Kidney glomerular epithelial cell (primary cell): ENCODE data around the gene ERGIC1.
A peak's percentile ranks its signal among the peaks of the same experiment; 100 is the strongest.
"Not testable (repeated sequence)": the region's sequence is repeated elsewhere in the genome, so short reads cannot be mapped to it uniquely, and the experiment has no call there.

Experiments
- DNase-seq: peaks from one replicate; lab custom pipeline; 2025; lab: John Stamatoyannopoulos, UW

Gene ERGIC1

GRCh38 chr5:172833686-172834414, at the start of gene ERGIC1:
Gene ERGIC1, plus strand, starts transcription at chr5:172834251. Its CDS starts 163 bp downstream, at chr5:172834414.
- DNase-seq: peak; percentile 48

- no peak for DNase-seq
These were observed 48.5 kb upstream of the ERGIC1 start for GRCh38 chr5:172785429-172786088.

GRCh38 chr5:172786736-172787462, 47.2 kb upstream of the ERGIC1 start:
- no peak for DNase-seq

- not testable (repeated sequence) for DNase-seq
These were observed 46.5 kb upstream of the ERGIC1 start for GRCh38 chr5:172787538-172787937.

GRCh38 chr5:172788771-172789686, 45.0 kb upstream of the ERGIC1 start:
- no peak for DNase-seq

- peak; percentile 53 for DNase-seq
These were observed 44.2 kb upstream of the ERGIC1 start for GRCh38 chr5:172789687-172790495.

GRCh38 chr5:172790496-172790889, 43.6 kb upstream of the ERGIC1 start:
- DNase-seq: no peak

GRCh38 chr5:172791286-172791685, 42.8 kb upstream of the ERGIC1 start:
- DNase-seq: no peak

GRCh38 chr5:172791726-172792445, 42.2 kb upstream of the ERGIC1 start:
- DNase-seq: no peak

- DNase-seq: no peak
These were observed 41.1 kb upstream of the ERGIC1 start for GRCh38 chr5:172792701-172793570.

- no peak for DNase-seq
These were observed 40.2 kb upstream of the ERGIC1 start for GRCh38 chr5:172793577-172794488.

- peak; percentile 96 for DNase-seq
These were observed 38.6 kb upstream of the ERGIC1 start for GRCh38 chr5:172795318-172795977.

- no peak for DNase-seq
These were observed 37.7 kb upstream of the ERGIC1 start for GRCh38 chr5:172796306-172796705.

GRCh38 chr5:172797771-172798191, 36.3 kb upstream of the ERGIC1 start:
- DNase-seq: no peak

GRCh38 chr5:172798422-172799215, 35.4 kb upstream of the ERGIC1 start:
- peak; percentile 95 for DNase-seq

- DNase-seq: no peak
These were observed 34.6 kb upstream of the ERGIC1 start for GRCh38 chr5:172799416-172799815.

- DNase-seq: peak; percentile 59
These were observed 33.9 kb upstream of the ERGIC1 start for GRCh38 chr5:172800088-172800551.
